HuH-7.5 (cell line): ENCODE data around the gene ILRUN.
"Not testable (repeated sequence)": the region's sequence is repeated elsewhere in the genome, so short reads cannot be mapped to it uniquely, and the experiment has no call there.

Experiments used
- DNase-seq: peaks from one replicate; pipeline ENCODE4 v3.0.0; 2011; ENCODE audit warnings: low spot score

ILRUN gene

DNA sequence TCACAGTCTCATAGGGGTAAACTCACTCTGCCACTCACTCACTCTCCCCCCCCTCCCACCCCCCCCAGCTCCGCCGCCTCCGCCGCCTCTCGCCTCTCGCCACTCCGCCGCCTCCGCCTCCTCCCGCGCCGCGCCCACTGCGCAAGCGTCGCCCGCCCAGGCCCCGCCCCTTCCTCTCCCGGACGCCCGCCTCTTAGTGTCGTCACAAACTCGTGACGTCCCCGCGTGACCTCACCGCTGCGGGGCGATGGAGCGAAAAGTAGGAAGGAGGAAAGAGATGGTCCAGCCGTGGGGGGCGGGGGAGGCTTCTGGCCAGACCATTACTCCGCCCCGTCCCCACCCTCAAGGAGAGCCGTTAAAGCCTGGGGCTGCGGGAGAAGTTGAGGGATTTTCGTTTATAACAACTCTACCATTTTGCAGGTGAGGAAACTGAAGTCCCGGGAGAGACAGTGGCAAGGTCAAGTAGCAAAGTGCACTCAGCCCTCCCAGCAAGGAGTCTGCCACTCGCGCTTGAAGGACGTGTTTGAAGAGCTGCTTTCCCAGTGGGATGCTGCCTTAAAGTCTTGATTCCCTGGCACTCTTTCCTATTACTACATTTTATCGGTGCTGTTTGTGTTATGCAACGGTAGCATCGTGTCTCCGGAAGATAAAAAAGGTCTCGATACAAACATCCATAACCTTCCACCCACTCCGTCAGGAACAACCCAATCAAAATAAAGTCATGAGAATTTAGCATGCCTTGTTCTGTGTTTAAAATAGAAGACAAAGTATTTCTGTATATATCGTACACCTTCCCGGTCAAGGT, at the start of gene ILRUN:
ILRUN (minus strand) TSS at position 29 of the 805 bp plus-strand sequence. CDS start 164 bp downstream, outside the sequence.
- DNase-seq, result peak; percentile 47

DNA sequence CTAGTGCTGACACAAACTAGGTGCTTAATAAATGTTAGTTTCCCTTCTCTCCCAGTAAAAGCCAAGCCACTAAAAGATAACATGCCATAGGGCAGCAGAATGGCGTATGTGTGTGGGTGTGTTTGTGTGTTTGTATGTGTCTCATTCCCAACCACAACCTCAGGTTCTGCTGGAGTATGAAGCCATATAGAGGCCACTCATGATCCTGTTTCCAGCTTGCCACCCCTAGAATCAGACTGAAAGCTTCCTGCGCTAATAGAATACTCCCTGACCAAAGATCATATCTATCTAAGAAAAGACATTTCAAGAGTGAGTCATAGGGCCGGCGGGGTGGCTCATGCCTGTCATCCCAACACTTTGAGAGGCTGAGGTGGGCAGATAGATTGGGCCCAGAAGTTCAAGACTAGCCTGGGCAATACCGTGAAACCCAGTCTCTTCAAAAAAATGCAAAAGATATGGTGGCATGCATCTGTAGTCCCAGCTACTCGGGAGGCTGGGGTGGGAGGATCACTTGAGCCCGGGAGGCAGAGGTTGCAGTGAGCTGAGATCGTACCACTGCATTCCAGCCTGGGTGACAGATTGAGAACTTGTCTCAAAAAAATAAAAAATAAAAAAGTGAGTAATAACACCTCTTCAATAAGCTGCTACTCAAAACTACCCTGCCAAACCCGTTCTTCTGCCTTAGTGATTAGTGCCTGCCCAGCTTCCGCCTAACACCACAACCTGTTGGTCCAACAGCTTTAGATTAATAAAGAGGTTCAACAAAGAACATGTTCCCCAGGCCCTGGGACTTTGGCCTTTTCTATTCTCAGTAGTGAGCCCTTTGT, 48.9 kb upstream of the ILRUN start:
- no peak for DNase-seq

DNA sequence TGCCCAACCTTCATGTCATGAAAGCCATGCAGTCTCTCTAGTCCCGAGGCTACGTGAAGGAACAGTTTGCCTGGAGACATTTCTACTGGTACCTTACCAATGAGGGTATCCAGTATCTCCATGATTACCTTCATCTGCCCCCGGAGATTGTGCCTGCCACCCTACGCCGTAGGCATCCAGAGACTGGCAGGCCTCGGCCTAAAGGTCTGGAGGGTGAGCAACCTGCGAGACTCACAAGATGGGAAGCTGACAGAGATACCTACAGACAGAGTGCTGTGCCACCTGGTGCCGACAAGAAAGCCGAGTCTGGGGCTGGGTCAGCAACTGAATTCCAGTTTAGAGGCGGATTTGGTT, 47.7 kb upstream of the ILRUN start:
- DNase-seq, result not testable (repeated sequence)

DNA sequence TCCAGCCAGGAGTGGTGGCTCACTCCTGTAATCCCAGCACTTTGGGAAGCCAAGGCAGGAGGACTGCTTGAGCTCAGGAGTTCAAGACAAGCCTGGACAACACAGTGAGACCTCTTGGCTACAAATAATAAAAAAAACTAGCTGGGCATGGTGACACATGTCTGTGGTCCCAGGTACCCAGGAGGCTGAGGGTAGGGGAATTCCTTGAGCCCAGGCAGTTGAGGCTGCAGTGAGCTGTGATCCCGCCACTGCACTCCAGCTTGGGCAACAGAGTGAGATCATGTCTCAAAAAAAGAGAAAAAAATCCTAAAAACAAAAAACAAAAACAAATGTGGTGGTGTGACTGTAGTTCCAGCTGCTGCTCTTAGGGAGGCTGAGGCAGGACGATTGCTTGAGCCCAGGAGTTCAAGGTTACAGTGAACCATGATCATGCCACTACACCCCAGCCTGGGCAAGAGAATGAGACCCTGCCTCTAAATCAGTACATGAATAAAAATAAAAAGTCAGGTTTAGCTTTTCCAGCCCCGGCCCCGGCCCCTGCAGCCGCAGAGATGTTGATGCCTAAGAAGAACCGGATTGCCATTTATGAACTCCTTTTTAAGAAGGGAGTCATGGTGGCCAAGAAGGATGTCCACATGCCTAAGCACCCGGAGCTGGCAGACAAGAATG, 47.2 kb upstream of the ILRUN start:
- DNase-seq, result no peak

DNA sequence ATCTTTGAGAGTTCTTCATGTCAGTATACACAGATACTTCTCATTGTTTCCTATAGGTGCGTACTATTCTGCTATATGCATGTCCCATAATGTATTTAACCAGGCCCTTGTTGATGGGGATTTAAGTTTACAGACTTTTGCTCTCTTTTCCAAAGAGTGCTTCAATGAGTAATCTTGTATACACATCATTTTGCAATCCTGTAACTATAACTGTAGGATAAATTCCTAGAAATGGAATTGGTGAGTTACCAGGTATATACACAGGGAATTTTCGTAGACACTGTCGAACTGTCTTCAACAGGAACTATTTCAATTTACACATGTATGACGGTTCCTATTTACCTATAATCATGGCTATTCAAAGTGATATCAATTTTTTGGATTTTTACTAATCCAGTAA, 45.5 kb upstream of the ILRUN start:
- no peak for DNase-seq

DNA sequence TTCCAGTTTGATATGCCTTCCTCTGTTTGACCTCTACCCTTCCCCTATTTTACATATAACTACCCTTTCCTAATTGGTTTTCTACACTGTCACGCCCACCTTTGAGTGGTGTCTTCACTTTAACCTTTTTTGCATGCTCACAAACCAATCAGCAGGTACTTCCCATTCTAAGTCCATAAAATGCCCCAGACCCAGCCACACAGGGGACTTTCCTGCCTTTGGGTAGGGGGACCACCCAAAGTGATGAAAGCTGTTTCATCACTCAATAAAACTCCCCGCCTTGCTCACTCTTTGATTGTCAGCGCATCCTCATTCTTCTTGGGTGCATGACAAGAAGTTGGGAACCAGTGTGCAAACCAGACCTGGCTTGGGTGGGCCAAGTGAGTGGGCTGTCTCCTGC, 40.3 kb upstream of the ILRUN start:
- no peak for DNase-seq

DNA sequence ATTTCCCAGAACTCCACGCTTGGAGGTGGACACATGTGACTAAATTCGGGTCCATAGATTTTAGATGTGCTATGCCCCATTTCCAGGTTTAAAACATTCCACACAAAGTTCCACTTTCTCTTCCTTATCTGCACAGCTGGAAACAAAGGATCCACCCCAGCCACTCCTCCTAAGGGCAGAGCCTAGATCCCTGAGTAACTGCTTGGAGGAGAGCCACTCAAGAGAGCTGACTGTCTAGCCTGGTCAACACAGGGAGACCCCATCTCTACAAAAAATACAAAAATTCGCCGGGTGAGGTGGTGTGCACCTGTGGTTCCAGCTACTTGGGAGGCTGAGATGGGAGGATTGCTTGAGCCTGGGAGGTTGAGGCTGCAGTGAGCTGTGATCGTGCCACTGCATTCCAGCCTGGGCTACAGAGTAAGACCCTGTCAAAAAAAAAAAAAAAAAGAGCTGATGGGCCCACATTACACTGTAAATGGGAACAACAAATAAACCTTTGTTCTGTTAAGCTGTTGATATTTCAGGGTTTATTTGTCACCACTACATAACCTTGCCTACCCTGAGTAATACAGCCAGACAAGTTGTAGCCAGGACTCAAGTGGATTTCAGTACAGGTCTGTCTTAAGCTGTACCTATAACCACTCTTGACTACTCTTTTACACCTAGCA, 35.0 kb upstream of the ILRUN start:
- DNase-seq, result no peak

DNA sequence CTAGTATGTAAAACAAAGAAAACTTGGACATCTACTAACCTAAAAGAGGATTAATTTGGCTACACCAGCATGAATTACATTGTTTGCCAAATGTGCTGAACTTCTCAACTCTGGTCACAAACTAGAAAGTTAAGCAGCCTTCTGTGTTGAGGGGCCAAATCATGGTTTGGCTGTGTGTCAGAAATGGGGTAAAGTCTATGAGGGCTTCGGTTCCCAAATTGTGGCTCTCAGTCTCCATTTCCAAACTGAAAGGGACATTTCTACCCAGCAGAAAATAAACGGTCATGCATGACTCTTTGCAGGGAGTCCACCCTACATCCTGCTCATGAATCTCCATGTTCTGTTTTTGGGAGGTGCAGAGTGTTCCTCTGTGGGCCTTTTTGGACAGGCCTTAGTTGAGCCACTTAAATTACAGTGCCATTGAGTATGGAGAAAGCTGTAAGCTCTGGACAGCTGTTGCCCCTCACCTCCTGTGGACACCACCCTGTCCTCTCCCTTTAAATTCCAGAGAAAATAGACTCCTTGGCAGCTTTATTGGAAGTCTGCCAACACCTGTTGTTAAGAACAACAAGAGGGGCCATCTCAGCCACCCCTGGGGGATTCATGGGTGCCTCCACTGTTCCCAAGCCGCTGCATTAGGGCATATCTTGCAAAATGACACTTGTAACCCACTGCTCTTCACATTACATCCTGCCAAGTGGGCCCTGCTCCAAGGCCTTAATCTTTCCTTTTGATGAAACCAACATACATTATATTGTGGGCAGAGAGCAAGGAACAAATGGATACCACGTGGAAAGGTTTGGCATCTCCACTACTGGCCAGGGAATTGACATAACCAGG, 33.3 kb upstream of the ILRUN start:
- DNase-seq, result no peak

DNA sequence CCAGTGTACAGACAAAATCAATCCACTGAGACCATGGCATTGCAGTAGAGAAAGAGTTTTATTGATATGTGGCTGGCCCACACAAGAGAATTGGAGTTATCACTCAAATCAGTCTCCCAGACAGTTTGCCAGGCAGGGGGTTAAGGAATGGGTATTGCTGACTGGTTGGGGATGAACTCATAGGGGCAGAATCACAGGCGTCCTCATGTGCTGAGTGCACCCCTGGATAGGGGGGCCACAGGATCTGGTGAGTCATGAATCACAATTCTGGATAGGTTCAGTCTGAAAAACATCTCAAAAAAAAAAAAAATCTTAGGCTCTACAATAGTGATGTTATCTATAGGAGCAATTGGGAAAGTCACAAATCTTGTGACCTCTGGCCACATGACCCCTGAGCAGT, 29.5 kb upstream of the ILRUN start:
- no peak for DNase-seq

DNA sequence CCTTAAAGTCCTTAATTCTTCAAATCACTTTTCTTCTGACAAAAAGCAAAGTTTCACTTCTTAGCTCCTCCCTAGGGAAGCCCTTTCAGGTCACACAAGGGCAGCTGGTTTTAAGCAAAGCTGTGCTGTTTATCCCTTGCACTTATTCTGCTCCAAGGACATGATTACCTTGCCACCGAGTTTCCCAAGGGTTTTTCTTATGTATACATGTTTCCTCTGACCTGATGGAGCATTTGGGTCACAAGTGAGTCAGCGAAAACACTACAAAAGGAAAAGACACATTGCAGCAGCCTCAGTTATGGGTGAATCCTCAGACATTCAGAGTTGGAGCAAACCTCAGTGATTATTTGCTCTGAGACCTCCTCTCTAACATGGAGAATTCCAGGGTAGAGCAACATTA, 26.6 kb upstream of the ILRUN start:
- no peak for DNase-seq

DNA sequence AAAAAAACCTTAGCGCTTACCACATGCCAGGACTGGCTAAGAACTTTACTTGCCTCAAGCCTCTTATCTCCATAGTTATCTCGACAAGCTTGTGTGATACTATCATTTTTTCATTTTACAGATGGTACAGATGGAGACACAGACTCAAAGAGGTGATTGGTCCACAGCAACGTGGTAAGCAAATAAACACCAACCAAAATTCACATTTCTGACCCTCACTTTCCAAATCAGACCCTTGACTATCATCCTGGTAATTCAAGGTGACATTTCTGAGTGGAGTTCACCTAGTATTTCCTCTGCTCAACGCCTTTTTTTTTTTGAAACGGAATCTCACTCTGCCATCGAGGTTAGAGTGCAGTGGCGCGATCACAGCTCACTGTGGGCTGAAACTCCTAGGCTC, 25.9 kb upstream of the ILRUN start:
- no peak for DNase-seq

DNA sequence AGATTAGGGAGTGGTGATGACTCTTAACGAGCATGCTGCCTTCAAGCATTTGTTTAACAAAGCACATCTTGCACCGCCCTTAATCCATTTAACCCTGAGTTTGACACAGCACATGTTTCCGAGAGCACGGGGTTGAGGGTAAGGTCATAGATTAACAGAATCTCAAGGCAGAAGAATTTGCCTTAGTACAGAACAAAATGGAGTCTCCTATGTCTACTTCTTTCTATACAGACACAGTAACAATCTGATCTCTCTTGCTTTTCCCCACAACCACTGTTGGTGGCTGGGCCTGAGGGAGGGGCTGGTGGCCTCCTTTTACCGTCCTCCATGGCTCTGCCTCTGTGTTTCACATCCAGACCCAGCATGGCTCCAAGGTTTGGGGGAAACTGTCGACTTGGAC, 23.6 kb upstream of the ILRUN start:
- not testable (repeated sequence) for DNase-seq

DNA sequence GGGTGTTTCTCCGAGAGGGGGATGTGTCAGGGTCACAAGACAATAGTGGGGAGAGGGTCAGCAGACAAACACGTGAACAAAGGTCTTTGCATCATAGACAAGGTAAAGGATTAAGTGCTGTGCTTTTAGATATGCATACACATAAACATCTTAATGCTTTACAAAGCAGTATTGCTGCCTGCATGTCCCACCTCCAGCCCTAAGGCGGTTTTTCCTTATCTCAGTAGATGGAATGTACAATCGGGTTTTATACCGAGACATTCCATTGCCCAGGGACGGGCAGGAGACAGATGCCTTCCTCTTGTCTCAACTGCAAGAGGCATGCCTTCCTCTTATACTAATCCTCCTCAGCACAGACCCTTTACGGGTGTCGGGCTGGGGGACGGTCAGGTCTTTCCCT, 23.1 kb upstream of the ILRUN start:
- DNase-seq, result not testable (repeated sequence)

DNA sequence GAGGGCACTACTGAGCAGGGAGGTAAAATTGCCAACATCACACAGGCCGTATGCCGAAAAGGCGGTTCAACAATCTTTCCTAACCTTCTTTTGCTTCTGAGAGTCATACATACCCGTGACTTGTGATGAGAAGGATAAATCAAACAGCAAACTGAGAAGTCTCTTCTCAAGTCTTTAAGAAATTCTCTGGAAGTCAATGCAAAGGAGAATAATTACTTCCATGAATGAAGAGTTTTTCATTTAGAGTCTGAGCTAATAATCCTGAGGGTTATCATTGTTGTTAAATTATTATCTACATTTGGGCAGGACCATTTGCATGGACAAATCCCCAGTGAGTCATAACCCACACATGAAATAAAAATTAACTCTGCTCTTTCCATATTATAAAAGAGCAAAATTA, 22.4 kb upstream of the ILRUN start:
- no peak for DNase-seq

DNA sequence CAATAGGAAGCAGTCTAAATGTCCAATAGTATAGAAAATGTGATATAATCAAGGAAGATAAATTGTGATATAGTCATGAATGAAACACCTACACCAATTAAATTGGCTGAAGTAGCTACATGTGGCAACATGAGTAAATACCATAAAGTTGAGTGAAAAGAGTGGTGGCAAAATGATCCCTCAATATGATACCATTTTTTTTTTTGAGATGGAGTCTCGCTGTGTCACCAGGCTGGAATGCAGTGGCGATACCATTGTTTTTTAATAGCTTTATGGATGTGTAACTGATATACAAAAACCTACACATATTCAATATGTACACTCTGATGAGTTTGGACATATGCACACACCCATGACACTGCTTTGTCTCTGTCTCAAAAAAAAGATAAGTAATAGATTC, 20.9 kb upstream of the ILRUN start:
- no peak for DNase-seq

DNA sequence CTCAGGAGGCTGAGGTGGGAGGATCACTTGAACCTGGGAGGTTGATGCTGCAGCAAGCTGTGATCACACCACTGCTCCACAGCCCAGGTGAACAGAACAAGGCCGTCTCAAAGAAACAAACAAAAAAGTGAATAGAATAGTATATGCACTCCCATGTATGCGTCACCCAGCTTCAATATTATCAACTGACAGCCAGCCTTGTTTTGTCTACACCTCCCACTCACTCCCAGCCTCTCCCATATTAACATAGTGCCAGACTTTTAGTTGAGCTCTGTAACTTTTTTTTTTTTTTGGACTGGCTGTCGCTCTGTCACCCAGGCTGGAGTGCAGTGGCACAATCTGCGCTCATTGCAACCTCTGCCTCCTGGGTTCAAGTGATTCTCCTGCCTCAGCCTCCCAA, 18.1 kb upstream of the ILRUN start:
- no peak for DNase-seq

DNA sequence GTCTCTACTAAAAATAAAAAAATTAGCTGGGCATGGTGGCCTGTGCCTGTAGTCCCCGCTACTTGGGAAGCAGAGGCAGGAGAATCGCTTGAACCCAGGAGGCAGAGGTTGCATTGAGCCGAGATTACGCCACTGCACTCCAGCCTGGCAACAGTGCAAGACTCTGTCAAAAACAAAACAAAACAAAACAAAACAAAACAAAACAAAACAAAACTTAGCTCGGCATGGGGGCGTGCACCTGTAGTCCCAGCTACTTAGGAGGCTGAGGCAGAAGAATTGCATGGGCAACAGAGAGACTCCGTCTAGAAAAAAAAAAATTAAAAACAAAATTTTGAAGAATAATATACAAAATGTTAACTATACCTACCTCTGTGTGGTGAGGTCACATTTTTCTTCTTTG, 16.3 kb upstream of the ILRUN start:
- not testable (repeated sequence) for DNase-seq

DNA sequence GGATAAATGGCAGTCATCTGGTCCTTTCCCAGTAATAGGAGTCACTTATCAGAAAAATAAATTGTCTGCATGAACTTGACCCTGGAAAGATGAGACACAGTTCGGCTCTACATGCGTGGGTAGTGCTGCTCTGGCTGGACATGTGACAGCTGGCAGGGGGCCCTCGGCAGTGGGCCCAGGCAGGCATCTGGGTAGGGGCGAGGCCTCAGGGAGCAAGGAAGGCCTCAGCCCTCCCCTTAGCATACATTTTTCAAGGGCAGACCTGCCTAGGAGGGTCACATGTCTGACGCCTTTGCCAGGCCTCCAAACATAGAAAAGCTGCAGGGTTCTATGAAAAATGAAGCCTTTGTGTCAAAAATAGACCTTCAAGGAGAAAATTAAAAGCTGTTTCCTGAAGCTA, 12.8 kb upstream of the ILRUN start:
- no peak for DNase-seq

DNA sequence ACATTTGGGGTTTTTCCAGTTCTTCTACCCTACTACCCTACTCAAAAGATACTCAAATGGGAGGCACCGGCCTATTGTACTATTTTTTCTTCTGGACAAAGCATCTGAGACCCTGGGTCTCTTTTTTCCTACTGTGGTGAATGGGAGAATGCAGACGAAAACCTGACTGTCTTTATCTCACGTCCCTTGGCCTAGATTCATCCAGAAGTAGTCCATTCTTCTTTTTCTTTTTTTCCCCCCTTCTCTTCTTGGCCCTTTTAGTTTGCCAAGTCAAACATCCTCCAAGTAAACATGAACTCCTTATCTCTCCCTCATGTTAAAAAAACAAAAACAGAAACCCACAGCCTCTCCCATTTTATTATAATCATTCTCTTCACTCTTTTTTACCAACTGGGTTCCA, 8.7 kb upstream of the ILRUN start:
- DNase-seq, result no peak

DNA sequence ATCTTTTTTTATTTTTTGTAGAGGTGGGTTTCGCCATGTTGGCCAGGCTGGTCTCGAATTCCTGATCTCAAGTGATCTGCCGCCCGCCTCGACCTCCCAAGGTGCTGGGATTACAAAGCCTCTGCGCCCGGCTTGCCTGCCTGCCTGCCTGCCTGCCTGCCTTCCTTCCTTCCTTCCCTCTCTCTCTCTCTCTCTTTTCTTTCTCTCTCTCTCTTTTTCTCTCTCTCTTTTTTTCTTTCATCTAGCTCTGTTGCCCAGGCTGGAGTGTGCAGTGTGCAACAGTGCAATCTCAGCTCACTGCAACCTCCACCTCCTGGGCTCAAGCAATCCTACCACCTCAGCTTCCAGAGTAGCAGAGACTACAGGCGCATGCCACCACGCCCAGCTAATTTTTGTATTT, 4.6 kb upstream of the ILRUN start:
- no peak for DNase-seq

DNA sequence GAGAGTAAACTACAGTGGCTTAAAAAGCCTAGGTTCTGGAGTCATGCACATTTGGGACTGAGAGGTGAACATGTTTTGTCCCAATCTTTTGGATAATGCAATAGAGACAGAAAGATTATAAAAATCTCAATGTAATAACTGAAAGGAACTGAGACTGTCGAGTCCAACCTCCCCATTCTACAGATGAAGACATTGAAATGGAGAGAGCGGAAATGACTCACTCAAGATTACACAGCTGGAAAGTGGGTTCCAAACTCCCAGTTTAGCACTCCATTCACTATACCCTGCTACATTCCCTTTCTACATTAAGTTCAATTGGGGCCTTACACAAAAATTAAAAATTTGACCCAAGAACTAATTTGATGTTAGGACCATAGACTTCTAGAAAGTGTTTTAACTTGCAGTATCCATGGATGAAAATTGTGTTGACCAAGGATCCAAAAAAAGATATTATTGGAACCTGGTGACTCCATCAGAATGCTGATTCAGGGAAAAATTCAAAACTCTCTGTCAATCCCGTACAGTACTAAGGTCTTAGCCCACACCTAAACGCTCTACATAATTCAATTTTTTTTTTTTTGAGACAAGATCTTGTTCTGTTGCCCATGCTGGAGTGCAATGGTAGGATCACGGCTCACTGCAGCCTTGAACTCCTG, 1.5 kb upstream of the ILRUN start:
- no peak for DNase-seq
